Erythroblast (primary cell): Measurements from ENCODE around the gene ATXN3L.

Experiments
- GATA1 ChIP-seq: IDR thresholded peaks from 2 replicates; pipeline ENCODE4 v1.6.1; 2011; ENCODE audit warnings: low read depth, mild to moderate bottlenecking, control low read depth, low read length, moderate library complexity
- POLR2A ChIP-seq: IDR thresholded peaks from 2 replicates; pipeline ENCODE4 v1.6.1; 2011; ENCODE audit warnings: mild to moderate bottlenecking, low read length

DNA sequence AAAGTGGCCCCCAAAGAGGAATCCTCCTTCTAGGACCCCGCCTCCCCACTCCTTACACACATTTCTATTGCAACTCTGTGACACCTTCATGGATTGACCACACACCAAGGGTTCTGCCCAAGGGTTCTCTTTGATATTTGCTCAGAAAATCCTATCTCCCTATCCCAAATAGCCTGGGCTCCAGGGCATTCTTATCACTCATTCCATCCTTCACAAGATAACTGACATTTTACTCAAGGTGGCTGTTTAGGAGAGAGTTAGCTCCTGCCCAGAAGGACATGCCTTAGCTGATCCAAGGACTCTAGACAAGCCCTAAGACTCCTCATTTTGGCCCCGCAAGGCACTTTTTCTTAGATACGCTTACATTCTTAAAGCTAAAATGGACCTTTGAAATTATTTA is 47.4 kb downstream of the ATXN3L start:
- TF ChIP-seq POLR2A, result no peak
- no peak for TF ChIP-seq GATA1
